Colonic mucosa (tissue), 4 donors: ENCODE measurements around the gene USP32. TPM values are rescaled to one million over a fixed set of nuclear protein-coding genes. Genes with fewer than 3 reads are reported as not detected.

Experiments used
- DNase-seq: peaks from one replicate; pipeline ENCODE4 v3.0.0-alpha.2; 2020
- H3K27ac ChIP-seq: fragments of 200-600 bp; one replicate; pipeline ENCODE4 v1.8.0; 2021
- H3K27me3 ChIP-seq: fragments of 200-600 bp; one replicate; pipeline ENCODE4 v1.8.0; 2021
- H3K36me3 ChIP-seq: fragments of 200-600 bp; one replicate; pipeline ENCODE4 v1.8.0; 2021
- H3K4me1 ChIP-seq: fragments of 200-600 bp; one replicate; pipeline ENCODE4 v1.8.0; 2021; ENCODE audit warnings: mild to moderate bottlenecking
- H3K4me3 ChIP-seq: fragments of 200-600 bp; one replicate; pipeline ENCODE4 v1.8.0; 2021
- H3K9ac ChIP-seq, 2 donors: one replicate each; pipeline ENCODE4 v1.7.0; 2013; ENCODE audit warnings: control low read depth in 2 of 2, low read depth in 2 of 2, low read length in 2 of 2
- H3K9me3 ChIP-seq: fragments of 200-600 bp; one replicate; pipeline ENCODE4 v1.8.0; 2021
- CTCF ChIP-seq: fragments of 200-600 bp; IDR thresholded peaks from one replicate; pipeline ENCODE4 v1.8.0; 2022; ENCODE audit warnings: antibody characterized with exemption, mild to moderate bottlenecking
- intact Hi-C: fragments of 100-400 bp; cut with DNase I; formaldehyde crosslinking; loops from one replicate; pipeline ENCODE4 v1.14.1; 2022
- total RNA-seq, 2 donors: library from RNA; stranded (reverse); fragmentation: NEBNext Ultra II Directional in 1 of 2; extraction: Animal tissue kit (Norgen Biotek cat#: 25700) in 1 of 2; gene quantifications; one replicate each; pipeline ENCODE4 v1.2.1, GENCODE V29; 2021
- donor health status: healthy.
- donor health status: DM: no; HTN: no; CAD: no.
- donor health status: DM: no; HTN: no; CAD: no.

USP32 gene
- total RNA-seq, 2 donors from 2014 or later: 28.9 to 52.1 TPM

GRCh38 chr17:60393840-60394723 is 2.1 kb upstream of the USP32 start:
- DNase-seq: no peak

GRCh38 chr17:60392845-60393702 is 1.1 kb upstream of the USP32 start:
- Histone ChIP-seq H3K9me3 (no peaks in the 10 kb centered on the region), H3K4me3 (peak overlapping the region; percentile 93), H3K9ac (peak overlapping the region; percentile 87 to 99), H3K36me3 (no peaks in the 10 kb centered on the region), H3K27ac (peak overlapping the region; percentile 98), H3K27me3 (no peaks in the 10 kb centered on the region), H3K4me1 (no peaks in the 10 kb centered on the region)
- DNase-seq: peak; percentile 74
- intact Hi-C loops: no loop called here
- TF ChIP-seq CTCF: no peak

More at GRCh38 chr17:60393840-60394723, 2.1 kb upstream of the USP32 start:
- H3K36me3 ChIP-seq: no peaks in the 10 kb centered on the region
- H3K9ac ChIP-seq: no peak overlapping the region
- intact Hi-C loops: no loop called here
- H3K27ac ChIP-seq: no peak overlapping the region
- H3K4me1 ChIP-seq: no peaks in the 10 kb centered on the region
- H3K4me3 ChIP-seq: no peak overlapping the region
- H3K27me3 ChIP-seq: no peaks in the 10 kb centered on the region
- no peak for TF ChIP-seq CTCF
- H3K9me3 ChIP-seq: no peaks in the 10 kb centered on the region

GRCh38 chr17:60391471-60392041 is 377 bp downstream of the USP32 start:
- intact Hi-C loops: no loop called here
- no peak for TF ChIP-seq CTCF
- DNase-seq: no peak
- Histone ChIP-seq H3K4me3 (peak overlapping the region; percentile 93), H3K27me3 (no peaks in the 10 kb centered on the region), H3K36me3 (no peaks in the 10 kb centered on the region), H3K9ac (peak overlapping the region; percentile 82 to 97), H3K9me3 (no peaks in the 10 kb centered on the region), H3K27ac (peak overlapping the region; percentile 98), H3K4me1 (no peaks in the 10 kb centered on the region)

GRCh38 chr17:60390925-60391470 is 935 bp downstream of the USP32 start:
- H3K4me1 ChIP-seq: no peaks in the 10 kb centered on the region
- intact Hi-C loops: no loop called here

More at GRCh38 chr17:60390925-60391470, 935 bp downstream of the USP32 start:
- Histone ChIP-seq H3K36me3 (no peaks in the 10 kb centered on the region), H3K9ac (peak overlapping the region; percentile 82 to 97), H3K4me3 (peak overlapping the region; percentile 93), H3K9me3 (no peaks in the 10 kb centered on the region), H3K27me3 (no peaks in the 10 kb centered on the region), H3K27ac (peak overlapping the region; percentile 98)
- no peak for TF ChIP-seq CTCF
- peak; percentile 39 for DNase-seq
